MV-4-11 (cell line): ENCODE data around the gene INTS12.
"Not testable (repeated sequence)": the region's sequence is repeated elsewhere in the genome, so short reads cannot be mapped to it uniquely, and the experiment has no call there.

Experiments used
- DNase-seq: peaks from one replicate; lab custom pipeline; 2025; lab: John Stamatoyannopoulos, UW

INTS12 gene, protein sequence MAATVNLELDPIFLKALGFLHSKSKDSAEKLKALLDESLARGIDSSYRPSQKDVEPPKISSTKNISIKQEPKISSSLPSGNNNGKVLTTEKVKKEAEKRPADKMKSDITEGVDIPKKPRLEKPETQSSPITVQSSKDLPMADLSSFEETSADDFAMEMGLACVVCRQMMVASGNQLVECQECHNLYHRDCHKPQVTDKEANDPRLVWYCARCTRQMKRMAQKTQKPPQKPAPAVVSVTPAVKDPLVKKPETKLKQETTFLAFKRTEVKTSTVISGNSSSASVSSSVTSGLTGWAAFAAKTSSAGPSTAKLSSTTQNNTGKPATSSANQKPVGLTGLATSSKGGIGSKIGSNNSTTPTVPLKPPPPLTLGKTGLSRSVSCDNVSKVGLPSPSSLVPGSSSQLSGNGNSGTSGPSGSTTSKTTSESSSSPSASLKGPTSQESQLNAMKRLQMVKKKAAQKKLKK

DNA sequence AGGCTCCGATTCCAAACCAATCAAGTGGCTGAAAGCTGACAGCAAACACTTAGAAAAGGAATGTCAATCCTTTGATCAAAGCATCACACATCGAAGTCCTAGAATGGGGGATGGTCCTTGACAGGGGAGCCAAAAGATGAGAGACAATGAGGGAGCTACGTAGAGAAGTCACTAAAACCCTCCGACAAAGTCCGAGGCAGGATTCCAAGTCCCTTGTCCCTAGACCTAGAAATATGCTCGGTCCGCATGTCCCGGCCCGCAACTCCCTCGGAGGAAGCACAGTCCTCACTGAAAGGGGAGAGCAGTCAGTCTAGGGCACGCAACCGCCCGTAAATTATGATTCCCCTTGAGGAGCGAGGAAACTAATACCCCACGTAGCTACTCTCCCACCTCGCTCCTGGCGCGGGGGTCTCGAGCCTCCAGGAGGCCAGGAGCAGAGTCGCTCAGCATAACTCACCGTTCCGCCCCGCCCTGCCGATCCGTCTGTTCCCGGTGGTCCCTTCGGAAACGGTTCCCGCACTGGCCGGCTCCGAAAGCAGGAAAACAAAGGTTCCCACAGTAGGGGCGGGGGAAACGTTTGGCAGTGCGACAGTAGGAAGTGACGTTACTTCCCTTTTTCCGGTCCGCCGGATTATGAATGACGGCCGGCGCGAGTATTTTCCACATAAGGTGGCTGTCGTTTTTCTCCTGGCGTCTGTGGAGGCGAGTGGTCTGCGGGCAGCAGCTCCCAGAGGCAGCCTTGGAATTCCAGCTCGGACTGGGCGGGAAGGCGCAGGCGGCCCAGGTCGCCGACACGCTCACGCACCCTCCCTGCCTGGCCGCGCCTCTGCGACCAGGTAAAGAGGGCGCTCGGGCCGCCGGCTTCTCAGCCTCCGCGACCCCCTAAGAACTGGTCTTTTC lies at the start of gene INTS12, which contains the start of gene GSTCD:
INTS12 (minus strand) TSS at position 509 of the 900 bp plus-strand sequence. CDS start 8,684 bp downstream, outside the sequence.
GSTCD (plus strand) TSS at position 604 of the 900 bp plus-strand sequence. CDS start 8,830 bp downstream, outside the sequence.
- DNase-seq, result peak; percentile 84

DNA sequence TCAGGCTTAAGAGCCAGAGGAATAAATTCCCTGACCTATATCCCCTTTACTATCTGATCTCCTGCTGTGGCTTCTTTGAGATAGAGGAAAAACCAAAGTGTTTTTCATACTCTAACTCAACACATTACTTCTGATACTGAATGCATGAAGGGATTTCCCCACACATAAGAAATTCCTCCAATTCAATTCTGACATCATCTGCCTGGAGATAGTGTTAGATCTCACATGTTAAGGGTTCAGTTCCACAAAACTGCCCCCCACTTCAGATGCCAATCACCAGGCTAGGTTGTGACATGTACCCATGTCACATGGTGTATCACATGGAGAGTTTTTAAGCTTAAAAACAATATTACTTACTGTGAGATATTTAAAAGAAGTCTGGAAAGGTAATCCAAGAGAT lies 46.9 kb upstream of the INTS12 start:
- no peak for DNase-seq

DNA sequence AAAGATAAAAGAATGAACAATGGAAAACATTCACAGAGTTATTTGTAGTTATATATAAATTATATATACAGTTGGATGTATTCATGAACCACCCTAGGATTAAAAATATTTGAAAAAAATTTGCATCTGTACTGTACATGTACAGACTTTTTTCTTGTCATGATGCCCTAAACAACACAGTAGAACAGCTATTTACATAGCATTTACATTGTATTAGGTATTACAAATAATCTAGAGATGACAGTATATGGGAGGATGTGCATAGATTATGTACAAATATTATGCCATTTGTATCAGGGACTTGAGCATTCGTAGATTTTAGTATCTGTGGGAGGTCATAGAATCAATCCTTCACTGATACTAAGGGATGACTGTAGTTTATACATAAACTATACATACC lies 44.9 kb upstream of the INTS12 start:
- DNase-seq, result no peak

DNA sequence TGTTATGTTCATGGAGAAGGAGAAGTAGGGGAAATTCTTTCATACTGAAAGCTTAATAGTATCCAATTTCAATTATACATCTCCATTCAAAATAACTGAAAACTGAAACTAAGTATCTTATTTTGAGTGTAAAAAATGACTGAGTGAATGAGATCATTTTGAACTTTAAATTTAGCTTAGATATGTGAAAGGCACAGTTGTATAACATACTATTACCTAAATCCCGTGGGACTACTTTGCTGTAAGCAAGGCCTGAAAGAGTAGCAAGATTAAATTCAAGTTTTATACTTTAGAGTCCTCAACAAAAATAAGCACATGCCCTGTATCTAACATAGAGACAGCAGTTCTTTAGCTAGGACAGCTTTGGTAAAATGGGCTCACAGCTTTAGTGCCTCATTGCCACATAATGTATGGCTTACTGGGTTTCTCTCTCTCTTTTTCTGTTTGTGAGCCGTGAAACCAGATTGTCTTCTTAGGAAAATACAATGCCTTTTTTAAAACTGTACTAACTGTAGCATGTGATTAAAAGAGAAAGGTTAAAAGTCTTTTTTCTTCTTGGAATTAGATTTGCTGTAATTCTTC lies 43.3 kb upstream of the INTS12 start:
- DNase-seq, result no peak

DNA sequence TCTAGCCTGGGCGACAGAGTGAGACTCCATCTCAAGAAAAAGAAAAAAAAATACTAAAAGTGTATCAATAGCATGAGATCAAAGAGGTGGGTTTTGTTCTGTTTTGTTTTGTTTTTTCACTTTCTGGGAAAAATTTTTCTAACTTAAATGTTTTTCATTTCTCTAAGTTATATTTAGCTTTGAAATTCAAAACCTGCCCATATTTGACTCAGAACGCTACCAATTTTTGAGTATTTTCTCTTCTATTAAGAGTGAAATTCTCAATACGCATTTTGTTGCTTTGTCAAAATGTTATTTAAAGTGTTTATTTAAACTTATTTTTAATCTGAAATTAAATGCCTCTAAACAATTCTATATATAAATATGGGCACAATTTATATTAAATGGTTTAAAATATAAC lies 39.7 kb upstream of the INTS12 start:
- no peak for DNase-seq

DNA sequence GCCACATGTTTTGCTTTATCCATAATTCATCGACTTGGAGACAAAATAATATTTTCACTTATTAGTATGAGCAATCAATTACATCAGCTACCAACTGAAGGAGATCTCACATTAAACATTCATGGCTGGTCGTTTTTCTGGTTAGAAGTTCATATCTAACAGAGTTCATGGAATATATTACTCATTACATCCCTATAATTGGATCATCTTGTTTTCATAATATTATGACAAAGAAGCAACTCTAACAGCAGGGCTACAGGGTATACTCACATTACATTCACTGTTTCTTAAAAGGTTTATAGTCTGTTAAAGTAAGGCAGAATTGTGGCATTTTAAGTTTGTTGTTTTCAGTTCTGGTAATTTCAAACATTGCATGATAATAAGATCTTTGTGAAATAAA lies 33.1 kb upstream of the INTS12 start:
- no peak for DNase-seq

DNA sequence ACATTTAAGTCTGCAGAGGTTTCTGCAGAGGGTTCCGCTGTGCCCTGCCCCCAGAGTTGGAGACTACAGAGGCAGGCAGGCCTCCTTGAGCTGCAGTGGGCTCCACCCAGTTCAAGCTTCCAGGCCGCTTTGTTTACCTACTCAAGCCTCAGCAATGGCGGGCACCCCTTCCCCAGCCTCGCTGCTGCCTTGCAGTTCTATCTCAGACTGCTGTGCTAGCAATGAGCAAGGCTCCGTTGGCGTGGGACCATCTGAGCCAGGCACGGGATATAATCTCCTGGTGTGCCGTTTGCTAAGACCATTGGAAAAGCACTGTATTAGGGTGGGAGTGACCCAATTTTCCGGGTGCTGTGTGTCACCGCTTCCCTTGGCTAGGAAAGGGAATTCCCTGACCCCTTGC lies 26.7 kb upstream of the INTS12 start:
- DNase-seq, result not testable (repeated sequence)

DNA sequence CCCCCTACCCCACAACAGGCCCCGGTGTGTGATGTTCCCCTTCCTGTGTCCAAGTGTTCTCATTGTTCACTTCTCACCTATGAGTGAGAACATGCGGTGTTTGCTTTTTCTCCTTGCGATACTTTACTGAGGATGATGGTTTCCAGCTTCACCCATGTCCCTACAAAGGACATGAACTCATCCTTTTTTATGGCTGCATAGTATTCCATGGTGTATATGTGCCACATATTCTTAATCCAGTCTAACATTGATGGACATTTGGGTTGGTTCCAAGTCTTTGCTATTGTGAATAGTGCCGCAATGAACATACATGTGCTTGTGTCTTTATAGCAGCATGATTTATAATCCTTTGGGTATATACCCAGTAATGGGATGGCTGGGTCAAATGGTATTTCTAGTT lies 21.4 kb upstream of the INTS12 start:
- DNase-seq, result not testable (repeated sequence)

DNA sequence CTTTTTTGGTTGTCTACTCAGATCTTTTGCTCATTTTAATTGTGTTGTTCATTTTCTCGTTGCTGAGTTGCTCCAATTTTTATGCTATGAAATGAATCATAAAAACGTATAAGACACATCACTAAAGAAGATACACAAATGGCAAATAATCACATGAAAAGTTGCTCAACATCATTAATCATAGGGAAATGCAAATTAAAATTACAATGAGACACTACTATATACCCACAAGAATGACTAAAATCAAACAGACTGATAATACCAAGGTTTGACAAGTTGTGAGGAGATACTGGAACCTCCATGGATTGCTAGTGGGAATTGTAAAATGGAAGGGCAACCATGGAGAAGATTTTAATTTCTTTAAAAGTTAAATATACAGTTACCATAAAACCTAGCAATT lies 17.1 kb upstream of the INTS12 start:
- no peak for DNase-seq

DNA sequence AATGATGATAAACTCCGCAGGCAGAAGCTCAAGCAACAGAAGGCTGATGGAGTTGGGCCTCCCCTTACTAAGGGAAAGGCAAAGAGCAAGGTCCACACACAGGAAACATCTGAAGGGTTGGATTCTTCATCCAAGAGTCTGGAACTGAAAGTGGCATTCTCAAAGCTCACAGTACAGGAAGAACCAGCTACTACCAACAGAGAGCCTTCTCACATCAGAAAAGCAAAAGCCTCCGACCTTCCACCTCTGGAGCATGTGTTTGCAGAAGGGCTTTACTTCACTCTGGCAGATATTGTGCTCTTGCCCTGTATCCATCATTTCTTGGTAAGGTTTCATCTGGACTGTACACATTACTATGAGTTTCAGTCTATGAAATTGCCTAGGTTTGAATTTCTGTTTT lies 10.7 kb upstream of the INTS12 start:
- no peak for DNase-seq

DNA sequence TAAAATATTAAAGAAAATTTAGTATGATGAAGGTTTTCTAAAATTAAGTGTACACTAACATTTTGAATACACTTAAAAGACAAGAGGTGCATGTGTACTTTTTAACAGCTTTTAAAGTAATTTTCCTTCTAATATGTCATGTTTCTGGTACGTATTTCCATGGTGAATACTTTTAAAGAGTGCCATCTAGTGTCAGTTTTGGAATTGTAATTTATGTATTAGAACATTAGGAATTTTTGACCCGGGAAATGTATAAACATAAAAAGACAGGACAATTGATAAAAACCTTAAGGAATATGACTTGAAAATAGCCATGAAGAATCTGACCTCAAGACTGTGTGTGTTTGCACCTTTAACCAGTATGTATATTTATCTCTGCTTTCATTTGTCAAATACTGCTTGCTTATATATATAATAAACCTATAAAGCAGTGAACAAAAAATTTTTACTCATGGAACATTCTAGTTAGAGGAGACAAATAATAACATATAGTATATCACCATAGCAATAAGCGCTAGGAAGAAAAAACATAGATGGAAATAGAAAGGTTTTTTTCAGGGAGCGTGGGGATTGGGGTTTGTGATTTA lies 7.3 kb upstream of the INTS12 start:
- peak; percentile 12 for DNase-seq

DNA sequence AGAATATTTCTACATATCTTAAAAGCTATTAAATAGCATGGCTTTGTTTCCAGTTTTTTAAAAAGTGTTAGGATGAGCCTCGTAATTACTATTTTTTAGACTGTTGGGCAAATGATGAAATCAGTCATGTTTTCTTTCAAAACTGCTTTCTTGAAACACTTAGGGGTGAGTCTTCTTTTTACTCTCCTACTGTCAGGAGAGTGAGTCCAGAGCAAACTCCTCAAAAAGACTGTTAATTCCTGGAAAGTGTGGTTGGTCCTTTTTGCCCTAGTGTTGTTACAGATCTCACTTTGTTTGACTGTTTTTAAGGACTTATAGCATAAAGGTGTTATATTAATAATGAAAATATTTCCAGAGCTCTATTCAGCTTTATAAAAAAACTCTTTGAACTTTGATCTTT lies 6.4 kb upstream of the INTS12 start:
- no peak for DNase-seq

DNA sequence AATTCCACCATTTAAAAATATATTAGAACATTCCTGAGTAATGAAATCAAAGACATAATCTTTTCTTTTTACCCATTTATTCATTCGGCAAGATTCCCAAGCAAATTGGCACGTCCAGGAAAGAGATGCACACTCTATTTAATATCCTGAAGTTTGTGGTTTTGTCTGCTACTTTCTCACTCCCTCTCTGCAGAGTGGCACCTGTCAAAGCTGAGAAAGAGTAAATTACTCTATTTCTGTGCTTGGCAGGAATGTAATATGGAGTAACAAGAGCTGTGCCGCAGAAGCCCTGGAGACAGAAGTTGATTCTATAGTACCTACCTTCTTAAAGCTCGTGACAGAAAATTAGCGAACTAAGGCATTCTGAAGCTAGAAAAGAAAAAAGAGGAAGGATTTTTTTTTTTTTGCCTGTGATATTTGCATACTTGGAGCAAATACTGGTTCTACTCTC lies 5.6 kb upstream of the INTS12 start:
- DNase-seq, result peak; percentile 48

DNA sequence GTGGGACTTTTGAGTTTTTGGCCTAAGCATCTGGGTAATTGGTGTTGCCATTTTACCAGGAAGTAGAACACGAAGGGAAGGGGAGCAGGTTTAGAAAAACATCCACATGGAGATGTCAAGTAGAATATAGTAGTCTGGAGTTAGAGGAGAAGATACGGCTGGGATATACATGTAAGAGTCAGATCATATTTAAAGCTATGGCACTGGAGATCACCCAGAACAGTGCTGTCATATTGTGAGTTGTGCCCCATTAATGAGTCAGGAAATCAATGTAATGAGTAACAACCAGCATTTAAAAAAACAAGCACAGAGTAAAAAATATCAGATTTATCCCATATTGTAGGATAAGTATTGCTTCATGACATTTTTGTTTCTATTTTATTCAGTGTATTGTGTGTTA lies 4.3 kb upstream of the INTS12 start:
- DNase-seq, result no peak

DNA sequence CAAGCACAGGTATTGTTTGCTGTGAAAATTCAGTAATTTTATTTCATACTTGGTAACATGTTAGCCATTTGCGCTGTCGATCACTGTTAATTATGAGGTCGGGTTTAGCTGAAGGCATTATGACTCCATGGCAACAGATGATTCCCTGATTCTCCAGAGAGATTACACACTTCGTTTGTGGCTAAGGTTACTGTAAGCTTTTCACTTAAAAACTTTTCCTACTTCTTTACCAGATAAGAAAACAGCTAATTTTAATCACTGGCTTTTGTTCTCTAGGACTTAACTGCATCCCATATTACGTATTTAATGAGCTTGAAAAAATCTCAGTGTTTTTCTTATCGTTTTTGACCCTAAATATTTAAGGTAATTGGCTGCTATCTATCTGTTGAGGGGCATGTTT lies 2.2 kb upstream of the INTS12 start:
- no peak for DNase-seq

DNA sequence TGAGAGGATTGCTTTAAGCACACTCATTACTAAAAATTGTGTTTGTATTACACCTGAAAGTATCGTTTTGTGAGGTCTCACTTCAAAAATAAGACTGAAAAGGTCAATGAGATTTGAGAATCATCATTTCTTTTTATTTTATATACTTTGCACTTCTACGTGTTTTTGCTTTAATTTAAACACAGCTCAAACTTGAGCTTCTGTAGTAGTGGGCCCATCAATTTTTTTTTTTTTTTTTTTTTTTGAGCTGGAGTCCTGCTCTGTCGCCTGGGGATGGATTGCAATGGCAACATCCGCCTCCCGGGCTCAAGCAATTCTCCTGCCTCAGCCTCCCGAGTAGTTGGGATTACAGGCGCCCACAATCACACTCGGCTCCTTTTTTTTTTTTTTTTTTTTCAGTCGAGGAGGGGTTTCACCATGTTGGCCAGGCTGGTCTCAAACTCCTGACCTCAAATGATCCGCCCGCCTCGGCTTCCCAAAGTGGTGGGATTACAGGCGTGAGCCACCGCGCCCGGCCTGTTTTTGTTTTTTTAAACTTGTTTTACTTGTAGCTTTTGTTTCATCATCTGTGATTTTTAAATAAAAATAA lies 1.6 kb upstream of the INTS12 start:
- DNase-seq, result no peak

DNA sequence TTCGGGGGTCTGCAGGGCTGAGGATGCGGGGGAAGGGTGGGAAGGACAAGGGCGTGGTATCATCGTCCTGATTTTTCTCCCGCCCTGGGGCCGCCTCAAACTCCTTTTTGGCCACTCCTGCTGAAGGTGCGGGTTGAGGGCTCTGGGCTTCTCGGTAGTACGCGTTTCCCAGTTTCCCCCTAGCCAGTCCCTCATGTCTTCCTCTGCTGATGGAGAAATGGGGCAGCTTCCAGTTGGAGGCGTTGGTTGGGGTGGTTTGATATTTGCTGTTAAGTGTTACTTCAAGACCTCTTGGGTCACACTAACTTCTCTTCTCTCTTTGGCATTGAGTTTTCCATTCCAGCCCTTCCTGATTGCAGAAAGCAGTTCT lies 577 bp upstream of the INTS12 start:
- DNase-seq, result peak; percentile 18

DNA sequence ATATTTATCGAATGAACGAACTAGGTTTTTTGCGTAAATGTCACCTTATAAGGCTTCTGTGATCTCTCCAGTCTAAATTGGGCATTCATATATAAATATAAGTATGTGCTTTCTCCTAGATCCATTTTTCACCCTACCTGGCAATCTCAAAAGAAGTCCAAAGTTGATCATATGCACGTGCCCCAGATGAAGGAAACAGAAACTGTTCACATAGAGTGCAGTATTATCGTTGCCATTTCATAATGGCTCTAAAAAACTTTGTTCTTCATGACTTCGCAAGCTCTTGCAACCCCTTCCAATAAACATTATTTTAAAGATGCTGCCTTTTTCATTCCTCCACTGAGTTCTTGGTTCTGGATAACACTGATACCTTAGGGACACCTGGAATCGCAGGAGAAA lies 708 bp downstream of the INTS12 start:
- no peak for DNase-seq

DNA sequence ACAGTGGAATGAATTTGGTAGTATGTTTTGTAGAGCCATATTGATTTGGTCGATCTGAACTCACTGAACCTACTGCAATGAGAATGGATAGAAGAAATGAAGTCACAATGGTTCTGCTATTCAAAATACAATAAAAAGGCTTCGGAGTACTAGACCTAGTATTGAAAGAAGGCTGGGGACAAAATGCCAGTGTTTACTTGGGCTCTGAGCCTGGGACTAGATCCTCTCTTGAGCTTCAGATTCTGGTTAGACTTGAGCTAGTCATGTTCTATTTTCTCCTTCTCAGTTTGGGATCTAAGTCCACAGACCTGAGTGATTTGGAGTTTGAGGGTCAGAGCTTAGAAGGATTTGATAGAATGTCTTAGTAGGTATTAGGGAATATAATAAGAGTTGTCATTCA lies 9.9 kb downstream of the INTS12 start:
- DNase-seq, result no peak

DNA sequence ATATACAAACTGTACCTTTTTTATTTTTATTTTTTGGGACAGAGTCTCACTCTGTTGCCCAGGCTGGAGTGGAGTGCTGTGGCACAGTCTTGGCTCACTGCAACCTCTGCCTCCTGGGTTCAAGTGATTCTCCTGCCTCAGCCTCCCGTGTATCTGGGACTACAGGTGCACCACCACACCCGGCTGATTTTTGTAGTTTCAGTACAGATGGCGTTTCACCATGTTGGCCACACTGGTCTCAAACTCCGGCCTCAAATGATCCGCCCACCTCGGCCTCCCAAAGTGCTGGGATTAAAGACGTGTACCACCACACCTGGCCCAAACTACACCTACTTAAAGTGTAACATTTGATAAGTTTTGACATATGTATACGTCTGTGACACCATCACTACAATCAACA lies 12.7 kb downstream of the INTS12 start:
- not testable (repeated sequence) for DNase-seq

DNA sequence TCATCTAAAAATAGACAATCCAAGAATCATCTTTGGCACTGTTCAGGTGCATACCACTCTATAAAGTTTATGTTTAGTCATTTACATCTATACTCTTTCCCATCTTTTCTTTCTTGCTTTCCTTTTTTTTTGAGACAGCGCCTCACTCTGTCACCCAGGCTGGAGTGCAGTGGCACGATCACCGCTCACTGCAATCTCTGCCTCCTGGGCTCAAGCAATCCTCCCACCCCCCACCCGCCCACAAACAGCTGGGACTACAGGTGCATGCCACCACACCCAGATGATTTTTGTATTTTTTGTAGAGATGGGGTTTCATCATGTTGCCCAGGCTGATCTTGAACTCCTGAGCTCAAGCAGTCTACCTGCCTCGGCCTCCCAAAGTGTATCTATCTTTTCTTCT lies 13.7 kb downstream of the INTS12 start:
- DNase-seq, result not testable (repeated sequence)

DNA sequence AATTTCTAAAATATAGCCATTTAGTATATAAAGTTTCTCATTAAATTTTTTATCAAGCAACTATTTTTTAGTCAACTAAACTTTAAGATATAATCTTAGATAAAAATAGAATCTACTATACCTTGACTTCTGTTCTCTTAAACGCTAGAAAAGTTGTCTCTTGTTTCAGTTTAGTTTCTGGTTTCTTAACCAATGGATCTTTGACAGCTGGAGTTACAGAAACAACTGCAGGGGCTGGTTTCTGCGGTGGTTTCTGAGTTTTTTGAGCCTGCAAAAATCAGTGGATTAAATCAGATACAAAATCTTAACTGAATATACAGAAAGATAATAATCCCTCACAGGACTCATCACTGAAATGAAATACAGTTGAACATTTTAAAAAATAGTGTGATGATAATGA lies 21.9 kb downstream of the INTS12 start:
- no peak for DNase-seq
